ENCODE measurements around the gene MAP3K19.
"Not testable (repeated sequence)": the region's sequence is repeated elsewhere in the genome, so short reads cannot be mapped to it uniquely, and the experiment has no call there.

The MAP3K19 gene

DNA sequence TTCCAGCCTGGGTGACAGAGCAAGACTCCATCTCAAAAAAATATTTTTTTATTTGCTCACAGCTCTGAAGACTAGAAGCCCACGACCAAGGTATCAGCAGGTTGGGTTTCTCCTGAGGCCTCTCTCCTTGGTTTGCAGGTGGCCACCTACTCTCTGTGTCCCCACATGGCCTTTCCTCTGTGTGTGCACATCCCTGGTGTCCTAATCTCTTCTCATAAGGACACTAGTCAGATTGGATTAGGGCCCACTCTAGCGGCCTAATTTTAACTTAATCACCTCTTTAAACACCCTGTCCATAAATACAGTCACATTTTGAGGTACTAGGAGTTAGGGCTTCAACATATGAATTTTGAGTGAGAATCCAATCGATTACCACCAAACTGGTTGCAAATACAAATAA is 2.9 kb upstream of the MAP3K19 start:
- no peak for DNase-seq

DNA sequence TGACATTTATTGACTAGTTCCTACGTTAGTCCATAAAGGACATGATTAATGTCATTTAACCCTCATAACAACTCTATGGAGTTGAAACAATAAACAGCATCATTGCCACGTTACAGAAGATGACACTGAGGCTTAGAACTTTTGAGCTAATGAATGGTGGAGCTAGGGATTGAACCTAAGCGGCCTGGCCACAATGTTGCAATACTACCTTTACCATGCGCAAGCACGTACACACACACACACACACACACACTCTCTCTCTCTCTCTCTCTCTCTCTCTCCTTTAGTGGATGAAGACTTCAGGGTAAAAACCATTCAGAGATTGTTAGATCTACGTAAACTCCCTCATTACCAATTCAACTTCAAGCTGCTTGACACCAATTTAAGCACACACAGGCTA is 875 bp upstream of the MAP3K19 start:
- no peak for DNase-seq

- DNase-seq: no peak
These were observed 3.9 kb downstream of the MAP3K19 start for GRCh38 chr2:135043345-135043744.

GRCh38 chr2:135037831-135038230 is 9.4 kb downstream of the MAP3K19 start:
- no peak for DNase-seq

- DNase-seq: not testable (repeated sequence)
These were observed 14.0 kb downstream of the MAP3K19 start for GRCh38 chr2:135033216-135033615.

- DNase-seq: no peak
These were observed 16.4 kb downstream of the MAP3K19 start for GRCh38 chr2:135030826-135031225.

DNA sequence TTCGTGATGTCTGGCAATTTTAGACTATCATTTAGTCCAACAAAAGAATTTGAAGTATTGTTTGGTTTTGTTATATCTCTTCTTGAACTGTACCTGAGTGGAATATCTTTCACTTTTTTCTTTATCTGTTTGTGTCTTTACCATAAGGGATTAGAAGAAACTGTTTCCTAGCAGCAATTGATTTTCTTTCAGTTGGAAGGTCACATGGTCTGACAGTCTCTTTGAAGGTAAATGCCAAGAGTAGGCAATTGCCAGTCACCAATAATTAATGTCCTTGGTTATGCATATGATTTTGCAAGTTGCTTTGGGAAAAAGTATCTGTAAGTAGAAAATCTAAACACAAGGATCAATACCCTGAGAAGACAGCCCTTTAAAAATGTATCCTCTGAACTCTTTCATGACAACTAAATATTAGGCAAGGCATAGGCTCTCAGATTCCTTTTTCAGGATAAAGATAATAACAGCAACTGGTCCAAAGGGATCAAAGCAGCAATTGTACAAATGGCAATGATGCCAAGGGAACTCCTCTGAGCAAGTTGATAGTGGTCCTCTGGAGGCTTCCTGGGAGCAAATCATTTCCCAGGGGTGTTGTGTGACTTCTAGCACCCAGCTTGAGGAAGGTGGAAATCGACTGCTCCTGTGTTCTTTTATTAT is 17.6 kb downstream of the MAP3K19 start:
- DNase-seq: no peak

DNA sequence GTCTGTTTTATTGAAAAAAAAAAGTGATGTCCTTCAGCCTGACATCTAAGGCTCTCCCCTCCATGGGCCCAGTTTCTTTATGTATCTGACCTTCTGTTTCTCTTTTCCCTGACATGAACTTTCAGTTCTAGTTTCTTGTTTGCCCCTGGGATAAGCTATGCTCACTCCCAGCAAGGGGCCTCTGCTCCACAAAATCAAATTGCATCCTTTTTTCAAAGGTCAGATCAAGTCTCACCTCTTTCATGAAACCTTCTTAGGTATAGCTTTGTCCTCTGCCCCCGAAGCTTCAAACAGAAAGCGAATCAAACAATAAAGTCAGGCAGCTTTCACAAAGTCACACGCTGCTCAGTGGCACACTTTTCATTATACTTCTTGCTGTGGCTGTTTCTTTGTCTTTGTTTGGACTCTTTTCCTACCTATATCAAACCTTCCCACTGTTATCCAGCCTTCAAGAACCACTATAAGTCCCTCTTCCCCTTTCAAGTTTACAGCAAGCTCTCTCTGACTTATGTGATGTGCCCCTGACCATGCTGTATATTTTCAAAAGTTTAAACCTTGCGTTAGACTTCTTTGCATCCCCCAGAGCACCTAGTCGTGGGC is 23.3 kb downstream of the MAP3K19 start:
- DNase-seq: no peak

- DNase-seq: no peak
These were observed 24.0 kb downstream of the MAP3K19 start for GRCh38 chr2:135022952-135023880.

DNA sequence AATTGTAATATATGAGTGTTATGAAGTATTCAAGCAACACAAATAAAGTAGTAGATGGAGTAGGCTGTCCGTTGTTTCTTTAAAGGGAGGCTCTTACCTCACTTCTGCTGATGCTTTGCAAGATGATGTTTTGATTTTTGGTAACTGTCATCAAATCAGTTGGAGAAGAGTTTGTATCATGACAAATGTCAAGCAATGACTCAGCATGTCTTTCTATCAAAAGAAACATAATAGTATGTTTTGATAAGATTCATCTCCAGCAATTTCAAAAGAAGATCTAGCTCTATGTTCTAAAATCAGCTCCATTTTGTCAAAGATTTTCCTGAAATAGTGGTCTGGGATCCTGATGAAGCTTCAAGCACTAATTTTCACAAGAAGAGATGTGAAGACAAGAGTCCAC is 25.6 kb downstream of the MAP3K19 start:
- no peak for DNase-seq

- no peak for DNase-seq
These were observed 35.6 kb downstream of the MAP3K19 start for GRCh38 chr2:135011633-135012032.

DNA sequence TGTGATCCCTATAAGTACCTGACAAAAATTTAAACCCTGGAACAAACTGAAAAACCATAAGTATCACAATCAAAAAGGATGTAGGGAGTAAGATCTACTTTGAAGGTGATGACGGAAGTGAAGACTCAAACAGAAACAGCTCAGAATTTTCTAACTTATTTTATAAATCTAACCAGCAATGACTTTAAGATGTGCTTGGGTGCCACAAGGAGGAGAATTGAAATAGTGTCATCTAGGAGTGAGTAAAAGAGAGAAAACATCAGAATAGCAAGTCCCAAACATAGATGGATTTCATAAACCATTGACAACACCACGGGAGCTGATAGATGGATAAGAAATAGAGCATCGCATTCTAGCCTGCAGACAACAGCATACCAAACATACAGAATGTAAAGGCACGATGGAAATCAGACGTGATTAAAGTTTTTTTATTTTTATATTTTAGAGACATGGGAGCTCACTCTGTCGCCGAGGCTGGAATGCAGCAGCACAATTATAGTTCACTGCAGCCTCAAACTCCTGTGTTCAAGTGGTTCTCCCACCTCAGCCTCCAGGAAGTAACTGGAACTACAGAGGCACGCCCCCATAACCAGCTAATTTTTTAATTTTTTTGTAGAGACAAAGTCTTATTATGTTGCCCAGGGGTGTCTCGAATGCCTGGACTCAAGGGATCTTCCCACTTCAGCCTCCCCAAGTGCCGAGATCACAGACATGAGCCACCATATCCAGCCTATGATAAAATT is 36.9 kb downstream of the MAP3K19 start:
- DNase-seq: no peak

GRCh38 chr2:135009339-135009738 is 37.9 kb downstream of the MAP3K19 start:
- DNase-seq: no peak

DNA sequence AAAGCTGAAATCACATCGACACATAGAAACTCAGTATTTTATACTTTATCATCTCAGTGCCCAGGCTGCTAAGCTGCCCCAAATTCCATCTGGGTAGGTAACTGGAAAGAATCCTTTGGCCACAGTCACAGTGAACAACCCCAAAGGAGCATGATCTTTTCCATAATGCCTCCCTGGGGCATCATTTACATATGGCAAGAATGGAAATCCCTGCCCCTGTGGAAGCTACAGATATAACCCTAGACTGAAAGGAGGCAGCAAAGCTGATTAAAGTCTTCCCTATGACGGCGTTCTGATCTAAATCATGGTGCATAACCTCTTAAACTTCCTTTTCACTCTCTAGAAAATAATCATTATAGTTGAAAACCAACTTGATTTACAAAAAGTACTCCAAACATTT is 41.5 kb downstream of the MAP3K19 start:
- no peak for DNase-seq

DNA sequence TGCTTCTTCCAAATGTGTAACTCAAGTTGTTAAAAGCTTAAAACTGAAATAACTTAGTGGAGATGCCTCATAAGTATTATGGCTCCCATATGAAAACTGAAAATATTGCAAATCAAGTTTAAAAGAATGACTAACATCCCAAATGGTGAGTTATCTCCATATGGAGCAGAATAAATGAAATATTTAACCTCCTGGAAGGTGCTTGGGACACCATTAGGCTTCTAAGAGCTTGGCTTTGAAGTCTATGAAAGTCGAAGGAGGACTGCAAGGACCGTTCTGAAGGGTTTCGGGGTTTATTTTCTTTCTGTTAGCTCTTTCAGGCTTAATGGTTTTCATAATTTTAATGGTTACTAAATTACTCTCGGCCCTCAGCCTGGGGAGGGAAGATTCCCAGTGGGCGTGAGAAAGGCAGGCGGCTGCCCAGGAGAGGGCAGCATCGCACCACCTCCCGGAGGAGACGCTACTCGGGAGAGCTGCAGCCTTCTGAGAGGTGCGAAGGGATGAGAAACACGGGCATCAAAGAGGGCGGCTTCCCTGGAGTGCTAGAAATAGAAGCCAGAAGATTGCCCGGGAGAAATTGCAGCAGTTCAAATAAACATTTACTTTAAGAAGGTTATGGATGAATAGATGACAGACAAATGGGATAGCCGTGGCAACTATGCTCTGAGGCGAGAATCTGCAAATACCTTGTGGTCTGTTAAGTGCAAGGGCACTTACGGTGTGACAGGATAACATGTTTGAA is 43.1 kb downstream of the MAP3K19 start:
- DNase-seq: peak; percentile 16

DNA sequence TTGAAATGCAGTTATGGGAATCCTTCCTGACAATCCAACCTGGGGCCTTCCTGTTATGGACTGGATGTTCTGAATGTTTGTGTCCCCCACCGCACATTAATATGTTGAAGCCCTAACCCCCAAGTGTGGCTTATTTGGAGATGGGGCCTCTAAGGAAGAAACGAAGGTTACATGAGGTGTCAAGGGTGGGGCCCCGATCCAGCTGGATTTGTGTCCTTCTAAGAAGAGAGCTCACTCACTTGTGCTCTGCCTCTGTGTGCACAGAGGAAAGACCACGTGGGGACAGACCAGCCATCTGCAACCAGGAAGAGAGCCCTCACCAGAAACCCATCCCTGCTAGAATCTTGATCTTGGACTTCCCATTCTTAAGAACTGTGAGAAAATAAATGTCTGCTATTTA is 44.4 kb downstream of the MAP3K19 start:
- no peak for DNase-seq

GRCh38 chr2:134999521-134999920 is 47.7 kb downstream of the MAP3K19 start:
- no peak for DNase-seq

- DNase-seq: no peak
These were observed 58.1 kb downstream of the MAP3K19 start for GRCh38 chr2:134988994-134989605.

GRCh38 chr2:134985061-134985460 is 62.2 kb downstream of the MAP3K19 start:
- DNase-seq: no peak

GRCh38 chr2:134982603-134983002 is 64.6 kb downstream of the MAP3K19 start:
- no peak for DNase-seq

GRCh38 chr2:134980639-134981038 is 66.6 kb downstream of the MAP3K19 start:
- DNase-seq: no peak

- no peak for DNase-seq
These were observed 68.0 kb downstream of the MAP3K19 start for GRCh38 chr2:134979221-134979620.

Measured in GOT3 (cell line).